Sigmoid colon (tissue), 4 donors: ENCODE data around the gene DNASE1L2.

ENCODE experiments used
- CTCF ChIP-seq, 4 experiments: fragments of 450-650 bp in 3 of 4; fragments of 200-600 bp in 1 of 4; IDR thresholded peaks; one replicate each; pipeline ENCODE4 v1.5.1; 2016 to 2019; ENCODE audit warnings: antibody characterized with exemption in 4 of 4, mild to moderate bottlenecking in 3 of 4, moderate library complexity in 2 of 4
- POLR2AphosphoS5 ChIP-seq, 4 donors: sonication (generic); formaldehyde crosslinking; IDR thresholded peaks; one replicate each; pipeline ENCODE4 v1.6.1; 2017; ENCODE audit warnings: antibody characterized with exemption in 4 of 4

GRCh38 chr16:2235234-2235651, 1.0 kb upstream of the DNASE1L2 start:
- TF ChIP-seq CTCF (IDR thresholded peaks at IDR 0.05) (no peak), POLR2AphosphoS5 (IDR thresholded peaks at IDR 0.05) (no peak)
